GM23338 (cell line): ENCODE data around the gene SMIM13. TPM values are rescaled to one million over a fixed set of nuclear protein-coding genes. Genes with fewer than 3 reads are reported as not detected.

Experiments
- ATAC-seq: fragments of 200-7000 bp; cut with Tn5 transposase; 3 replicates; pipeline ENCODE4 v1.9.1; 2020
- DNase-seq: peaks from one replicate; pipeline ENCODE4 v3.0.0-alpha.2; 2015; ENCODE audit warnings: low spot score
- H2AFZ ChIP-seq: fragments of 200-600 bp; sonication (generic); 2 replicates; pipeline ENCODE4 v1.8.0; 2016; ENCODE audit warnings: antibody characterized with exemption, mild to moderate bottlenecking, moderate library complexity
- H3F3A ChIP-seq: fragments of 200-600 bp; sonication (generic); replicated peaks from 2 replicates; pipeline ENCODE4 v1.8.0; 2017; ENCODE audit warnings: antibody characterized with exemption, mixed run types, low read depth
- H3K27ac ChIP-seq: fragments of 200-600 bp; sonication (generic); 2 replicates; pipeline ENCODE4 v1.6.1; 2016; ENCODE audit warnings: low read depth
- H3K27me3 ChIP-seq: fragments of 200-600 bp; sonication (generic); 2 replicates; pipeline ENCODE4 v1.8.0; 2016; ENCODE audit warnings: mild to moderate bottlenecking, mixed run types, moderate library complexity; ENCODE audit not compliant: insufficient read depth
- H3K36me3 ChIP-seq: fragments of 200-600 bp; sonication (generic); 2 replicates; pipeline ENCODE4 v1.8.0; 2016; ENCODE audit warnings: mild to moderate bottlenecking; ENCODE audit not compliant: insufficient read depth
- H3K4me1 ChIP-seq: fragments of 200-600 bp; sonication (generic); 2 replicates; pipeline ENCODE4 v1.8.0; 2016; ENCODE audit warnings: mild to moderate bottlenecking, moderate library complexity; ENCODE audit not compliant: insufficient read depth
- H3K4me2 ChIP-seq: fragments of 200-600 bp; sonication (generic); 2 replicates; pipeline ENCODE4 v1.7.1; 2017; ENCODE audit warnings: mixed run types
- H3K4me3 ChIP-seq: fragments of 200-600 bp; sonication (generic); 2 replicates; pipeline ENCODE4 v1.6.1; 2016; ENCODE audit warnings: mixed run types
- H3K79me2 ChIP-seq: fragments of 200-600 bp; sonication (generic); replicated peaks from 2 replicates; pipeline ENCODE4 v1.8.0; 2017; ENCODE audit warnings: mild to moderate bottlenecking; ENCODE audit not compliant: insufficient read depth
- H3K9me2 ChIP-seq: fragments of 200-600 bp; sonication (generic); 2 replicates; pipeline ENCODE4 v1.8.0; 2017; ENCODE audit not compliant: insufficient read depth
- H4K20me1 ChIP-seq: fragments of 200-600 bp; sonication (generic); replicated peaks from 2 replicates; pipeline ENCODE4 v1.8.0; 2017; ENCODE audit warnings: mild to moderate bottlenecking; ENCODE audit not compliant: insufficient read depth
- H3K27ac Mint-ChIP-seq: 2 replicates; pipeline ENCODE4 v1.8.0; 2020; ENCODE audit warnings: inconsistent platforms, mild to moderate bottlenecking, moderate library complexity, mixed read lengths
- H3K27me3 Mint-ChIP-seq: 3 replicates; pipeline ENCODE4 v1.8.0; 2022; ENCODE audit warnings: low read depth, mild to moderate bottlenecking, moderate library complexity, mixed read lengths, inconsistent platforms; ENCODE audit not compliant: insufficient read depth, poor library complexity
- H3K36me3 Mint-ChIP-seq: 3 replicates; pipeline ENCODE4 v1.8.0; 2021; ENCODE audit warnings: low read depth, mild to moderate bottlenecking, inconsistent platforms, moderate library complexity, mixed read lengths
- H3K4me1 Mint-ChIP-seq: 3 replicates; pipeline ENCODE4 v1.8.0; 2020; ENCODE audit warnings: mild to moderate bottlenecking, inconsistent platforms, mixed read lengths
- H3K4me3 Mint-ChIP-seq: 3 replicates; pipeline ENCODE4 v1.8.0; 2021; ENCODE audit warnings: moderate library complexity, mild to moderate bottlenecking, inconsistent platforms, mixed read lengths
- H3K9me3 Mint-ChIP-seq: 3 replicates; pipeline ENCODE4 v1.8.0; 2020; ENCODE audit warnings: moderate library complexity, mild to moderate bottlenecking, inconsistent platforms, mixed read lengths
- CREB1 ChIP-seq: fragments of 250-450 bp; sonication (Bioruptor Pico); IDR thresholded peaks from 2 replicates; pipeline ENCODE4 v1.5.0; 2020; ENCODE audit warnings: low read depth, mild to moderate bottlenecking, moderate library complexity
- EZH2 ChIP-seq: fragments of 200-600 bp; sonication (generic); IDR thresholded peaks from one replicate; pipeline ENCODE4 v1.8.0; 2017; ENCODE audit warnings: antibody characterized with exemption, mild to moderate bottlenecking, low read depth; ENCODE audit not compliant: unreplicated experiment
- EZH2phosphoT487 ChIP-seq: fragments of 200-600 bp; sonication (generic); IDR thresholded peaks from one replicate; pipeline ENCODE4 v1.8.1; 2018; ENCODE audit warnings: antibody characterized with exemption; ENCODE audit not compliant: unreplicated experiment
- JUNB ChIP-seq: IDR thresholded peaks from one replicate; pipeline ENCODE4 v1.6.1; 2016; ENCODE audit warnings: antibody characterized with exemption; ENCODE audit not compliant: unreplicated experiment
- NANOG ChIP-seq: IDR thresholded peaks from 2 replicates; pipeline ENCODE4 v1.6.1; 2016; ENCODE audit warnings: antibody characterized with exemption, borderline replicate concordance
- POLR2AphosphoS5 ChIP-seq: IDR thresholded peaks from 2 replicates; pipeline ENCODE4 v1.6.1; 2016; ENCODE audit warnings: antibody characterized with exemption, low read depth
- STAT1 ChIP-seq: IDR thresholded peaks from one replicate; pipeline ENCODE4 v1.6.1; 2016; ENCODE audit warnings: antibody characterized with exemption; ENCODE audit not compliant: unreplicated experiment
- ZNF114 ChIP-seq: fragments of 250-450 bp; sonication (Bioruptor Pico); IDR thresholded peaks from 2 replicates; pipeline ENCODE4 v1.5.0; 2020; ENCODE audit warnings: mild to moderate bottlenecking, moderate library complexity
- ZNF331 ChIP-seq: fragments of 250-450 bp; sonication (Bioruptor Pico); IDR thresholded peaks from 2 replicates; pipeline ENCODE4 v1.5.0; 2020; ENCODE audit warnings: low read depth, mild to moderate bottlenecking, moderate library complexity
- polyA plus RNA-seq: library from polyadenylated mRNA; unstranded; fragments of >200 nt; fragmentation: Nextera tagmentation; extraction: Ambion mirVana; gene quantifications from 2 replicates; pipeline ENCODE4 v1.2.1, GENCODE V29; 2016
- total RNA-seq: library from RNA; depleted of rRNA; stranded (reverse); fragments of >200 nt; shearing (Covaris generic); gene quantifications from 2 replicates; pipeline ENCODE4 v1.2.3, GENCODE V29; 2014
- TF ChIP-seq, protein P1 (sequence below): IDR thresholded peaks from 2 replicates; pipeline ENCODE4 v1.6.1; 2016; ENCODE audit warnings: antibody characterized with exemption
- TF ChIP-seq, protein P2 (sequence below): fragments of 250-450 bp; sonication (Bioruptor Pico); IDR thresholded peaks from 2 replicates; pipeline ENCODE4 v1.5.0; 2020; ENCODE audit warnings: mild to moderate bottlenecking, moderate library complexity
- TF ChIP-seq, protein P3 (sequence below): IDR thresholded peaks from one replicate; pipeline ENCODE4 v1.6.1; 2018; ENCODE audit warnings: antibody characterized with exemption; ENCODE audit not compliant: unreplicated experiment
- TF ChIP-seq, protein P4 (sequence below), 2 experiments: fragments of 200-600 bp in 1 of 2; sonication (generic) in 1 of 2; conservative IDR thresholded peaks; 2 replicates each; pipeline versions ENCODE4 v1.5.1 to v1.6.1; 2016 to 2017; ENCODE audit warnings: antibody characterized with exemption in 2 of 2, low read depth in 2 of 2, mild to moderate bottlenecking in 2 of 2, moderate library complexity in 1 of 2

SMIM13 gene
- total and polyA plus RNA-seq, 2 experiments from 2014 or later, result 7.2 to 12.7 TPM

DNA sequence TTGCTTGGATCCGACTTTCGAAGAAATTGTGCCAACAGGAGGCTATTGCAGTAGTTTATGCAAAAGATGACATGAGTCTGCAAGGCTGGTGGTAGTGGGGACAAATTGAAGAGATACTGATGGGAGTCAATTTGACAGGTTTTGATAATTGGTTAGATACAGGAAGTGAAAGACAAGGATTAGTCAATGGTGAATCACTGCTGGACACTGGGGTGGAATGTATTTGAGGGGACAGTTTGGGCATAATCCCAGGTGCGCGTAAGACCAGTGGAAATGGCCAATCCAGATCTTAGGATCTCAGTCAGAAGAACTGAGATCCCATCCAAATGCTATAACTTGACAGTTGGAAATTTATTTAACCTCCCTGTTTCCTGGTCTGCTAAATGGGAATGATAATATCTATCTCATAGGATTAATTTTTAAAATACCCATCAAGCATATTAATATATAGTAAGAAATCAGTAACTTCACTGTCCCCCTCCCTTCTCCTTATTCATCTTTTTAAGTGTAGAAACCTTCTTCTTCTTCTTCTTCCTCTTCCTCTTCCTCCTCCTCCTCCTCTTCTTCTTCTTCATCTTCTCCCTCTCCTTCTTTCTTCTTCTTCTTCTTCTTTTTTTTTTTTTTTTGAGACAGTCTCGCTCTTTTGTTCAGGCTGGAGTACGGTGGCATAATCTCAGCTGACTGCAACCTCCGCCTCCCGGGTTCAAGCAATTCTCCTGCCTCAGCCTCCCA is 48.8 kb downstream of the SMIM13 start:
- TF ChIP-seq, protein P1, sequence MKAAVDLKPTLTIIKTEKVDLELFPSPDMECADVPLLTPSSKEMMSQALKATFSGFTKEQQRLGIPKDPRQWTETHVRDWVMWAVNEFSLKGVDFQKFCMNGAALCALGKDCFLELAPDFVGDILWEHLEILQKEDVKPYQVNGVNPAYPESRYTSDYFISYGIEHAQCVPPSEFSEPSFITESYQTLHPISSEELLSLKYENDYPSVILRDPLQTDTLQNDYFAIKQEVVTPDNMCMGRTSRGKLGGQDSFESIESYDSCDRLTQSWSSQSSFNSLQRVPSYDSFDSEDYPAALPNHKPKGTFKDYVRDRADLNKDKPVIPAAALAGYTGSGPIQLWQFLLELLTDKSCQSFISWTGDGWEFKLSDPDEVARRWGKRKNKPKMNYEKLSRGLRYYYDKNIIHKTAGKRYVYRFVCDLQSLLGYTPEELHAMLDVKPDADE, result no peak
- TF ChIP-seq, protein P2, sequence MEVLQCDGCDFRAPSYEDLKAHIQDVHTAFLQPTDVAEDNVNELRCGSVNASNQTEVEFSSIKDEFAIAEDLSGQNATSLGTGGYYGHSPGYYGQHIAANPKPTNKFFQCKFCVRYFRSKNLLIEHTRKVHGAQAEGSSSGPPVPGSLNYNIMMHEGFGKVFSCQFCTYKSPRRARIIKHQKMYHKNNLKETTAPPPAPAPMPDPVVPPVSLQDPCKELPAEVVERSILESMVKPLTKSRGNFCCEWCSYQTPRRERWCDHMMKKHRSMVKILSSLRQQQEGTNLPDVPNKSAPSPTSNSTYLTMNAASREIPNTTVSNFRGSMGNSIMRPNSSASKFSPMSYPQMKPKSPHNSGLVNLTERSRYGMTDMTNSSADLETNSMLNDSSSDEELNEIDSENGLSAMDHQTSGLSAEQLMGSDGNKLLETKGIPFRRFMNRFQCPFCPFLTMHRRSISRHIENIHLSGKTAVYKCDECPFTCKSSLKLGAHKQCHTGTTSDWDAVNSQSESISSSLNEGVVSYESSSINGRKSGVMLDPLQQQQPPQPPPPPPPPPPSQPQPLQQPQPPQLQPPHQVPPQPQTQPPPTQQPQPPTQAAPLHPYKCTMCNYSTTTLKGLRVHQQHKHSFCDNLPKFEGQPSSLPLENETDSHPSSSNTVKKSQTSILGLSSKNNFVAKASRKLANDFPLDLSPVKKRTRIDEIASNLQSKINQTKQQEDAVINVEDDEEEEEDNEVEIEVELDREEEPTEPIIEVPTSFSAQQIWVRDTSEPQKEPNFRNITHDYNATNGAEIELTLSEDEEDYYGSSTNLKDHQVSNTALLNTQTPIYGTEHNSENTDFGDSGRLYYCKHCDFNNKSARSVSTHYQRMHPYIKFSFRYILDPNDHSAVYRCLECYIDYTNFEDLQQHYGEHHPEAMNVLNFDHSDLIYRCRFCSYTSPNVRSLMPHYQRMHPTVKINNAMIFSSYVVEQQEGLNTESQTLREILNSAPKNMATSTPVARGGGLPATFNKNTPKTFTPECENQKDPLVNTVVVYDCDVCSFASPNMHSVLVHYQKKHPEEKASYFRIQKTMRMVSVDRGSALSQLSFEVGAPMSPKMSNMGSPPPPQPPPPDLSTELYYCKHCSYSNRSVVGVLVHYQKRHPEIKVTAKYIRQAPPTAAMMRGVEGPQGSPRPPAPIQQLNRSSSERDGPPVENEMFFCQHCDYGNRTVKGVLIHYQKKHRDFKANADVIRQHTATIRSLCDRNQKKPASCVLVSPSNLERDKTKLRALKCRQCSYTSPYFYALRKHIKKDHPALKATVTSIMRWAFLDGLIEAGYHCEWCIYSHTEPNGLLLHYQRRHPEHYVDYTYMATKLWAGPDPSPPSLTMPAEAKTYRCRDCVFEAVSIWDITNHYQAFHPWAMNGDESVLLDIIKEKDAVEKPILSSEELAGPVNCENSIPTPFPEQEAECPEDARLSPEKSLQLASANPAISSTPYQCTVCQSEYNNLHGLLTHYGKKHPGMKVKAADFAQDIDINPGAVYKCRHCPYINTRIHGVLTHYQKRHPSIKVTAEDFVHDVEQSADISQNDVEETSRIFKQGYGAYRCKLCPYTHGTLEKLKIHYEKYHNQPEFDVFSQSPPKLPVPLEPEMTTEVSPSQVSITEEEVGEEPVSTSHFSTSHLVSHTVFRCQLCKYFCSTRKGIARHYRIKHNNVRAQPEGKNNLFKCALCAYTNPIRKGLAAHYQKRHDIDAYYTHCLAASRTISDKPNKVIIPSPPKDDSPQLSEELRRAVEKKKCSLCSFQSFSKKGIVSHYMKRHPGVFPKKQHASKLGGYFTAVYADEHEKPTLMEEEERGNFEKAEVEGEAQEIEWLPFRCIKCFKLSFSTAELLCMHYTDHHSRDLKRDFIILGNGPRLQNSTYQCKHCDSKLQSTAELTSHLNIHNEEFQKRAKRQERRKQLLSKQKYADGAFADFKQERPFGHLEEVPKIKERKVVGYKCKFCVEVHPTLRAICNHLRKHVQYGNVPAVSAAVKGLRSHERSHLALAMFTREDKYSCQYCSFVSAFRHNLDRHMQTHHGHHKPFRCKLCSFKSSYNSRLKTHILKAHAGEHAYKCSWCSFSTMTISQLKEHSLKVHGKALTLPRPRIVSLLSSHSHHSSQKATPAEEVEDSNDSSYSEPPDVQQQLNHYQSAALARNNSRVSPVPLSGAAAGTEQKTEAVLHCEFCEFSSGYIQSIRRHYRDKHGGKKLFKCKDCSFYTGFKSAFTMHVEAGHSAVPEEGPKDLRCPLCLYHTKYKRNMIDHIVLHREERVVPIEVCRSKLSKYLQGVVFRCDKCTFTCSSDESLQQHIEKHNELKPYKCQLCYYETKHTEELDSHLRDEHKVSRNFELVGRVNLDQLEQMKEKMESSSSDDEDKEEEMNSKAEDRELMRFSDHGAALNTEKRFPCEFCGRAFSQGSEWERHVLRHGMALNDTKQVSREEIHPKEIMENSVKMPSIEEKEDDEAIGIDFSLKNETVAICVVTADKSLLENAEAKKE (CRISPR knock-in tag), result no peak
- TF ChIP-seq, protein P3, sequence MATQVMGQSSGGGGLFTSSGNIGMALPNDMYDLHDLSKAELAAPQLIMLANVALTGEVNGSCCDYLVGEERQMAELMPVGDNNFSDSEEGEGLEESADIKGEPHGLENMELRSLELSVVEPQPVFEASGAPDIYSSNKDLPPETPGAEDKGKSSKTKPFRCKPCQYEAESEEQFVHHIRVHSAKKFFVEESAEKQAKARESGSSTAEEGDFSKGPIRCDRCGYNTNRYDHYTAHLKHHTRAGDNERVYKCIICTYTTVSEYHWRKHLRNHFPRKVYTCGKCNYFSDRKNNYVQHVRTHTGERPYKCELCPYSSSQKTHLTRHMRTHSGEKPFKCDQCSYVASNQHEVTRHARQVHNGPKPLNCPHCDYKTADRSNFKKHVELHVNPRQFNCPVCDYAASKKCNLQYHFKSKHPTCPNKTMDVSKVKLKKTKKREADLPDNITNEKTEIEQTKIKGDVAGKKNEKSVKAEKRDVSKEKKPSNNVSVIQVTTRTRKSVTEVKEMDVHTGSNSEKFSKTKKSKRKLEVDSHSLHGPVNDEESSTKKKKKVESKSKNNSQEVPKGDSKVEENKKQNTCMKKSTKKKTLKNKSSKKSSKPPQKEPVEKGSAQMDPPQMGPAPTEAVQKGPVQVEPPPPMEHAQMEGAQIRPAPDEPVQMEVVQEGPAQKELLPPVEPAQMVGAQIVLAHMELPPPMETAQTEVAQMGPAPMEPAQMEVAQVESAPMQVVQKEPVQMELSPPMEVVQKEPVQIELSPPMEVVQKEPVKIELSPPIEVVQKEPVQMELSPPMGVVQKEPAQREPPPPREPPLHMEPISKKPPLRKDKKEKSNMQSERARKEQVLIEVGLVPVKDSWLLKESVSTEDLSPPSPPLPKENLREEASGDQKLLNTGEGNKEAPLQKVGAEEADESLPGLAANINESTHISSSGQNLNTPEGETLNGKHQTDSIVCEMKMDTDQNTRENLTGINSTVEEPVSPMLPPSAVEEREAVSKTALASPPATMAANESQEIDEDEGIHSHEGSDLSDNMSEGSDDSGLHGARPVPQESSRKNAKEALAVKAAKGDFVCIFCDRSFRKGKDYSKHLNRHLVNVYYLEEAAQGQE, result no peak
- TF ChIP-seq, protein P4, sequence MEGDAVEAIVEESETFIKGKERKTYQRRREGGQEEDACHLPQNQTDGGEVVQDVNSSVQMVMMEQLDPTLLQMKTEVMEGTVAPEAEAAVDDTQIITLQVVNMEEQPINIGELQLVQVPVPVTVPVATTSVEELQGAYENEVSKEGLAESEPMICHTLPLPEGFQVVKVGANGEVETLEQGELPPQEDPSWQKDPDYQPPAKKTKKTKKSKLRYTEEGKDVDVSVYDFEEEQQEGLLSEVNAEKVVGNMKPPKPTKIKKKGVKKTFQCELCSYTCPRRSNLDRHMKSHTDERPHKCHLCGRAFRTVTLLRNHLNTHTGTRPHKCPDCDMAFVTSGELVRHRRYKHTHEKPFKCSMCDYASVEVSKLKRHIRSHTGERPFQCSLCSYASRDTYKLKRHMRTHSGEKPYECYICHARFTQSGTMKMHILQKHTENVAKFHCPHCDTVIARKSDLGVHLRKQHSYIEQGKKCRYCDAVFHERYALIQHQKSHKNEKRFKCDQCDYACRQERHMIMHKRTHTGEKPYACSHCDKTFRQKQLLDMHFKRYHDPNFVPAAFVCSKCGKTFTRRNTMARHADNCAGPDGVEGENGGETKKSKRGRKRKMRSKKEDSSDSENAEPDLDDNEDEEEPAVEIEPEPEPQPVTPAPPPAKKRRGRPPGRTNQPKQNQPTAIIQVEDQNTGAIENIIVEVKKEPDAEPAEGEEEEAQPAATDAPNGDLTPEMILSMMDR (conservative IDR thresholded peaks at IDR 0.05; ENCODE audit: low read depth in 2 of 2), result no peak
- TF ChIP-seq NANOG, result no peak
- no peak for TF ChIP-seq ZNF114
- no peak for TF ChIP-seq CREB1 (CRISPR knock-in tag)
- no peak for TF ChIP-seq ZNF331 (CRISPR knock-in tag)
- no peak for TF ChIP-seq JUNB
- no peak for TF ChIP-seq EZH2phosphoT487
- no peak for TF ChIP-seq POLR2AphosphoS5
- no peak for TF ChIP-seq STAT1
- TF ChIP-seq EZH2, result no peak
- no peak overlapping the region for H2AFZ ChIP-seq
- H3K4me1 ChIP-seq, result peaks cover 17% of the 10 kb centered on the region
- ATAC-seq, result no peak
- no peak overlapping the region for H3K27ac ChIP-seq
- H3K36me3 ChIP-seq, result no peaks in the 10 kb centered on the region
- no peaks in the 10 kb centered on the region; the same call in 1 of the 2 replicates for H3K9me2 ChIP-seq
- DNase-seq, result no peak
- no peaks in the 10 kb centered on the region for H3K27me3 ChIP-seq
- no peaks in the 10 kb centered on the region for H3K9me3 Mint-ChIP-seq
- H3K27me3 Mint-ChIP-seq, result peaks cover 5% of the 10 kb centered on the region
- H3K4me3 ChIP-seq, result no peak overlapping the region
- H3K4me1 Mint-ChIP-seq, result peaks cover 29% of the 10 kb centered on the region
- no peaks in the 10 kb centered on the region for H3K79me2 ChIP-seq
- no peak overlapping the region for H3K4me3 Mint-ChIP-seq
- no peak overlapping the region for H3K4me2 ChIP-seq
- no peaks in the 10 kb centered on the region for H3K36me3 Mint-ChIP-seq
- no peaks in the 10 kb centered on the region for H3F3A ChIP-seq
- no peaks in the 10 kb centered on the region for H4K20me1 ChIP-seq
- H3K27ac Mint-ChIP-seq, result no peak overlapping the region
